ENCODE data around the gene CCDC182. TPM values are rescaled to one million over a fixed set of nuclear protein-coding genes. Genes with fewer than 3 reads are reported as not detected.

The CCDC182 gene
- total and polyA plus RNA-seq, 10 donors: not detected

DNA sequence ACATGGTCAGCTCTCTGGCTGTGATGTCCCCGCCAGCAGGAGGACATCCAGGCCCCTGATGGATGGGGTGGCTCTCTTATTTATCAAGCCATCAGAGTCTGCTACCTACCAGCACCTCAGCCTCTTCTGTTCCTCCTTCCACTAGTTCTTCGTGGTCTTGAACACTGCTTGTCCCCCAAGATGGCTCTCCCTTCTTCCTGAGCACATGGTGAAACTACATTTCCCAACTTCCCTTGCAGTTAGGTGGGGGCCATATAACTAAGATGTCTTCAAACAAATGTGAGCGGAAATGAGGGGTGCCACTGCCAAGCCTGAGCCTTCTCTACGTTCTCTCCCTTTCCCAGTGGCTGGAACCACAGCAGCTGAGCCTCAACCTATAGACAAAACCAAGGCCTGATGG is 29.8 kb upstream of the CCDC182 start:
- intact Hi-C loops (cut with DNase I; ENCODE audit: low total_unique reads): no loop called here
- Histone ChIP-seq H3K27me3 (replicated peaks in 1 of 7) (peaks cover 0 to 20% (median 0%) of the 10 kb centered on the region in 7 donors), H3K27ac (no peak overlapping the region), H3K36me3 (no peaks in the 10 kb centered on the region), H3K9me3 (no peaks in the 10 kb centered on the region), H3K4me3 (no peak overlapping the region), H3K4me1 (peaks cover 0 to 7% (median 0%) of the 10 kb centered on the region in 6 donors)
- DNase-seq: no peak
- 76 to 96% (median 83%) methylated on average over 3 to 4 of the region's 4 CpGs for WGBS, 5 donors
- TF ChIP-seq POLR2AphosphoS5 (IDR thresholded peaks at IDR 0.05): no peak
- no peak for TF ChIP-seq POLR2A (IDR thresholded peaks at IDR 0.05)
- TF ChIP-seq CTCF (IDR thresholded peaks at IDR 0.05 in 8 of 11, conservative IDR thresholded peaks at IDR 0.05 in 3 of 11): no peak

GRCh38 chr17:57773557-57773956 is 28.5 kb upstream of the CCDC182 start:
- no peaks in the 10 kb centered on the region for H3K36me3 ChIP-seq
- 12 to 28% (median 21%) methylated on average over 4 of the region's 4 CpGs for WGBS, 5 donors
- intact Hi-C loops (cut with DNase I; ENCODE audit: low total_unique reads): no loop called here
- DNase-seq: no peak
- H3K27ac ChIP-seq: no peak overlapping the region
- no peak overlapping the region for H3K4me3 ChIP-seq
- peaks cover 0 to 7% (median 0%) of the 10 kb centered on the region in 6 donors for H3K4me1 ChIP-seq
- H3K9me3 ChIP-seq: no peaks in the 10 kb centered on the region
- peaks cover 0 to 20% (median 0%) of the 10 kb centered on the region in 7 donors for H3K27me3 ChIP-seq (replicated peaks in 1 of 7)
- no peak for TF ChIP-seq POLR2AphosphoS5 (IDR thresholded peaks at IDR 0.05)
- TF ChIP-seq CTCF (IDR thresholded peaks at IDR 0.05 in 8 of 11, conservative IDR thresholded peaks at IDR 0.05 in 3 of 11): no peak
- no peak for TF ChIP-seq POLR2A (IDR thresholded peaks at IDR 0.05)

- Histone ChIP-seq H3K9me3 (no peaks in the 10 kb centered on the region), H3K27me3 (replicated peaks in 1 of 7) (peaks cover 0 to 20% (median 0%) of the 10 kb centered on the region in 7 donors), H3K27ac (no peak overlapping the region), H3K36me3 (no peaks in the 10 kb centered on the region), H3K4me3 (no peak overlapping the region), H3K4me1 (peaks cover 0 to 7% (median 0%) of the 10 kb centered on the region in 6 donors)
- intact Hi-C loops (cut with DNase I; ENCODE audit: low total_unique reads): no loop called here
- TF ChIP-seq CTCF (IDR thresholded peaks at IDR 0.05 in 8 of 11, conservative IDR thresholded peaks at IDR 0.05 in 3 of 11): no peak
- no peak for TF ChIP-seq POLR2AphosphoS5 (IDR thresholded peaks at IDR 0.05)
- TF ChIP-seq POLR2A (IDR thresholded peaks at IDR 0.05): no peak
- DNase-seq: no peak
- 70 to 82% (median 77%) methylated on average over 7 of the region's 7 CpGs for WGBS, 5 donors
Observed at GRCh38 chr17:57772774-57773173, 27.7 kb upstream of the CCDC182 start.

GRCh38 chr17:57767561-57767960 is 22.5 kb upstream of the CCDC182 start:
- H3K27me3 ChIP-seq (replicated peaks in 1 of 7): peaks cover 0 to under 1% (median 0%) of the 10 kb centered on the region in 7 donors
- intact Hi-C loops (cut with DNase I; ENCODE audit: low total_unique reads): no loop called here

More at GRCh38 chr17:57767561-57767960, 22.5 kb upstream of the CCDC182 start:
- no peak for DNase-seq
- Histone ChIP-seq H3K36me3 (no peaks in the 10 kb centered on the region), H3K27ac (no peak overlapping the region), H3K4me3 (no peak overlapping the region), H3K4me1 (no peaks in the 10 kb centered on the region), H3K9me3 (no peaks in the 10 kb centered on the region)
- TF ChIP-seq CTCF (IDR thresholded peaks at IDR 0.05 in 8 of 11, conservative IDR thresholded peaks at IDR 0.05 in 3 of 11) (no peak), POLR2AphosphoS5 (IDR thresholded peaks at IDR 0.05) (no peak), POLR2A (IDR thresholded peaks at IDR 0.05) (no peak)
- WGBS, 5 donors: 79 to 91% (median 90%) methylated on average over 6 of the region's 6 CpGs

Data from spleen (tissue), 11 donors.